Lower lobe of right lung (tissue), 2 donors: ENCODE measurements around the gene PPP1CB. TPM values are rescaled to one million over a fixed set of nuclear protein-coding genes. Genes with fewer than 3 reads are reported as not detected.

Source experiments
- ATAC-seq, 2 donors: fragments of 200-7000 bp; cut with Tn5 transposase; one replicate each; pipeline ENCODE4 v1.9.1; 2020 to 2022; ENCODE audit warnings: mild to moderate bottlenecking in 2 of 2, moderate library complexity in 2 of 2
- DNase-seq: peaks from one replicate; pipeline ENCODE4 v3.0.0-alpha.2; 2020
- H3K27ac ChIP-seq: fragments of 200-600 bp; one replicate; pipeline ENCODE4 v1.8.0; 2022
- H3K27me3 ChIP-seq: fragments of 200-600 bp; one replicate; pipeline ENCODE4 v1.8.0; 2022; ENCODE audit warnings: low read depth
- H3K36me3 ChIP-seq: fragments of 200-600 bp; one replicate; pipeline ENCODE4 v1.8.0; 2022; ENCODE audit warnings: mild to moderate bottlenecking
- H3K4me1 ChIP-seq: fragments of 200-600 bp; one replicate; pipeline ENCODE4 v1.8.0; 2022
- H3K4me3 ChIP-seq: fragments of 200-600 bp; one replicate; pipeline ENCODE4 v1.8.0; 2022; ENCODE audit warnings: mild to moderate bottlenecking
- H3K9me3 ChIP-seq: fragments of 200-600 bp; one replicate; pipeline ENCODE4 v1.8.0; 2022
- intact Hi-C: fragments of 100-400 bp; cut with DNase I; formaldehyde crosslinking; loops from one replicate; pipeline ENCODE4 v1.11.0; 2022
- total RNA-seq: library from RNA; stranded (reverse); fragmentation: NEBNext Ultra II Directional; extraction: Animal tissue kit (Norgen Biotek cat#: 25700); gene quantifications from one replicate; pipeline ENCODE4 v1.2.1, GENCODE V29; 2021
- TF ChIP-seq, protein P1 (sequence below): fragments of 200-600 bp; IDR thresholded peaks from one replicate; pipeline ENCODE4 v1.8.0; 2022; ENCODE audit warnings: antibody characterized with exemption, mild to moderate bottlenecking
- donor health status: DM: no; HTN: yes; CAD: no; lungs with severe emphysema.

Gene PPP1CB
- total RNA-seq, 1 donor from 2014 or later: 233 TPM

DNA sequence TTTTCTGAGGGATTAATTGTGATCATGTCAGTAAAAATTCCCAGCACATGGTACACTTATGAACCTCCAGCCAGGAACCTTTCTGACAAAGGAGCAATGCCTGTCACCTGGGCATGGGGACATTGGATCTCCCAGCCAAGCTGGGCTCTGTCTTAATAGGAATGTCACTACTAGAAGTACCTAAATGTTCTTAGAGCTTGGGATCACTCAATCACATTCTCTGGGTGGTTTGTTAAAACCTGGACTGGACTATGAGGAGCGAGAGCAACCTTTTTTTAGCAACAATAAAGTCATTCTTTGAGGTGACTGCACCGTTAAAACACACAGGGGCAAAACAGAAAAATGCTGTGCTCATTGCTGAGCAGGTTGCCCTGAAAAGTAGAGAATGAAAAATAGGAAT is 6.4 kb upstream of the PPP1CB start:
- TF ChIP-seq, protein P1, sequence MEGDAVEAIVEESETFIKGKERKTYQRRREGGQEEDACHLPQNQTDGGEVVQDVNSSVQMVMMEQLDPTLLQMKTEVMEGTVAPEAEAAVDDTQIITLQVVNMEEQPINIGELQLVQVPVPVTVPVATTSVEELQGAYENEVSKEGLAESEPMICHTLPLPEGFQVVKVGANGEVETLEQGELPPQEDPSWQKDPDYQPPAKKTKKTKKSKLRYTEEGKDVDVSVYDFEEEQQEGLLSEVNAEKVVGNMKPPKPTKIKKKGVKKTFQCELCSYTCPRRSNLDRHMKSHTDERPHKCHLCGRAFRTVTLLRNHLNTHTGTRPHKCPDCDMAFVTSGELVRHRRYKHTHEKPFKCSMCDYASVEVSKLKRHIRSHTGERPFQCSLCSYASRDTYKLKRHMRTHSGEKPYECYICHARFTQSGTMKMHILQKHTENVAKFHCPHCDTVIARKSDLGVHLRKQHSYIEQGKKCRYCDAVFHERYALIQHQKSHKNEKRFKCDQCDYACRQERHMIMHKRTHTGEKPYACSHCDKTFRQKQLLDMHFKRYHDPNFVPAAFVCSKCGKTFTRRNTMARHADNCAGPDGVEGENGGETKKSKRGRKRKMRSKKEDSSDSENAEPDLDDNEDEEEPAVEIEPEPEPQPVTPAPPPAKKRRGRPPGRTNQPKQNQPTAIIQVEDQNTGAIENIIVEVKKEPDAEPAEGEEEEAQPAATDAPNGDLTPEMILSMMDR: no peak
- H3K9me3 ChIP-seq: no peaks in the 10 kb centered on the region
- intact Hi-C loops: no loop called here
- no peaks in the 10 kb centered on the region for H3K36me3 ChIP-seq
- H3K27ac ChIP-seq: no peak overlapping the region
- peaks cover 9% of the 10 kb centered on the region for H3K4me1 ChIP-seq
- no peak for DNase-seq
- ATAC-seq: no peak
- no peak overlapping the region for H3K4me3 ChIP-seq
- H3K27me3 ChIP-seq: no peaks in the 10 kb centered on the region

DNA sequence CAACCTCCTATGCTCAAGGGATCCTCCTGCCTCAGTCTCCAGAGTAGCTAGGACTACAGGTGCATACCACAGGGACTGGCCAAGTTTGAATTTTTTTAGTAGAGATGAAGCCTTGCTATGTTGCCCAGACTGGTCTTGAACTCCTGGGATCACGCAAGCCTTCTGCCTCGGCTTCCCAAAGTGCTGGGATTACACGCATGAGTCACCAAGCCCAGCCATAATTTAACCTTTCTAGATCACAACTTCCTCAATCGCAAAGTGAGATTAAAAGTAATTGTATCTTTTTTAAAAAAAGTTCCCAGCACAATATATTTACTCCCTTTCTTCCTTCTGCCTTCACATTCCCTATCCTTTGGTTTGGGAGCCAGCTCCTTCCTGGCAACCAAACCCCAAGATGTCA is 5.8 kb upstream of the PPP1CB start:
- H3K27me3 ChIP-seq: no peaks in the 10 kb centered on the region
- intact Hi-C loops: no loop called here
- H3K9me3 ChIP-seq: no peaks in the 10 kb centered on the region
- TF ChIP-seq, protein P1: no peak
- H3K4me1 ChIP-seq: peaks cover 16% of the 10 kb centered on the region
- no peaks in the 10 kb centered on the region for H3K36me3 ChIP-seq
- no peak for ATAC-seq
- H3K27ac ChIP-seq: peak overlapping the region; percentile 8
- no peak overlapping the region for H3K4me3 ChIP-seq
- DNase-seq: no peak

DNA sequence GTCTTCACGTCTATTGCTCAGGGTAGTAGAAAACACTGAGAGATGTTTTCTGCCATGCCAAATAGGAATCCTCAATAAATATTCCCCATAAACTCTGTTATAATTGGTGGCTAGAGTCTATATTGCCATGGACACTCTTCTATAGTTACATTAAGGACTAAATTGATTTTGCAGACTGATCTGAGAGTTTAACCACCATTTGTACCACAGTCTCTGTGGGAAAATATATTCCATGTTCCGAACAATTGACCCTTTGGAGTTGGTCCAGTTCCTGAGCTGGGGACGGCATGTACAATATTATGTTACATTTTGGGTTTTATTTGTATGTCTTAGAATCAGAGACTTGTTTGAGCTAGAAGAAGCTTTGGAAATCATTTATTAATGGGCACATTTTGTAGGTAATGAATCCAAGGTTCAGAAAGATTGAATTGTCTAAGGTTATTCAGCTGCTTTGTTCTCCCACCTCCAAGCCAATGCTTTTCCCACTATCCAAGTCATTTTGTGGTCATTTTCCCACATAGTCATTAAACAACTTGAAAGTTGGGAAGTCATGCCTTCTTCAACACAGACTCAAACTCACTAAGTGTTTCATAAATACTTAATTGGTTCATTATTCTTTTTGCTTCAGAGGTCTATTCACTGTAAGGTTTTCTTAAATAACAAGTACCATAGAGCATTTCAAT is 5.1 kb upstream of the PPP1CB start:
- intact Hi-C loops: no loop called here
- no peak for DNase-seq
- H3K9me3 ChIP-seq: no peaks in the 10 kb centered on the region
- TF ChIP-seq, protein P1: no peak
- H3K36me3 ChIP-seq: no peaks in the 10 kb centered on the region
- no peaks in the 10 kb centered on the region for H3K27me3 ChIP-seq
- H3K4me1 ChIP-seq: peaks cover 16% of the 10 kb centered on the region
- no peak overlapping the region for H3K4me3 ChIP-seq
- peak overlapping the region; percentile 13 for H3K27ac ChIP-seq
- no peak for ATAC-seq

DNA sequence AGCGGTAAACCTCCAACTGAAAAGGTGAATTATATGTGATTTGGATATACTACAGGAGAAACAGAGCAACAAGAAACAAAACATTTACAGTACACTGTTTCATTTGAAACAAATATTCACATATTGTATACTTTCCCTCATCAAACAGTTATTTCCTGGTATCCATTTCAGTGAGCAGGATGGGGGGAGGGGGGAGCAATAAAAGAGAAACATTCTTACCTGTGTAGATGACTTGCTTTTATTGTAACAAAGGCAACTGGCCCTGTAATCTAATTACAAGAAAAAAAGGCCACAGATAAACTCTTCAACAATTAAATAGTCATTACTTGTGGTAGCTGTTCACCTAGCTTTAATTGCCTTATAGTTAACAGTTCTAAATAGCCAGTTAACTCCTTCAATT is 3.9 kb upstream of the PPP1CB start:
- Histone ChIP-seq H3K36me3 (no peaks in the 10 kb centered on the region), H3K9me3 (no peaks in the 10 kb centered on the region), H3K4me3 (no peak overlapping the region), H3K27me3 (no peaks in the 10 kb centered on the region), H3K27ac (no peak overlapping the region), H3K4me1 (peaks cover 16% of the 10 kb centered on the region)
- no peak for ATAC-seq
- intact Hi-C loops: no loop called here
- TF ChIP-seq, protein P1: no peak
- no peak for DNase-seq

DNA sequence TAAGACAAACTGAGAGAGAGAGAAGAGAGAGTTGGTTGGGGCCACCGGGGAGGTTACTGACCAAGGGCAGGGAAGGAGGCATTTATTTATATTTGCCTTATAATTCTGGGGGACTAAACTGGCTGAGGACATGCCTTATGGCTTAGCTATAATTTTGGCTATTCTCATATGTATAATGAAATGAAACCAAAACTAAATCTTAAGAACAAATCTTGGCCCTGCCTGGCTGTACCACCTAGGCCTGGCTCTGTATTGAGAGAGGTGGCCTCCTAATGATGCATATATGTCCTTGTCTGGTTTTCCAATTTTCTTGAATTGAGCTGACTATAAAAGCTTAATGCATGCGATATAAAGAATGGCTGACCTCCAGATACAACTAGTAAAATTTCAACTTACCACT is 3.5 kb upstream of the PPP1CB start:
- intact Hi-C loops: no loop called here
- no peaks in the 10 kb centered on the region for H3K27me3 ChIP-seq
- no peaks in the 10 kb centered on the region for H3K9me3 ChIP-seq
- H3K4me3 ChIP-seq: no peak overlapping the region
- H3K4me1 ChIP-seq: peaks cover 16% of the 10 kb centered on the region
- ATAC-seq (no peak), DNase-seq (no peak)
- H3K27ac ChIP-seq: no peak overlapping the region
- no peaks in the 10 kb centered on the region for H3K36me3 ChIP-seq
- TF ChIP-seq, protein P1: no peak
